Measurements from ENCODE around the gene PLA2G4A.

GRCh38 chr1:187033693-187034390 lies 205.1 kb downstream of the PLA2G4A start:
- TF ChIP-seq GATA2 (IDR thresholded peaks at IDR 0.05; ENCODE audit: low read depth, low read length) (no peak), GATA3 (IDR thresholded peaks at IDR 0.05; ENCODE audit: low read depth, low read length) (no peak)

Data from SH-SY5Y (cell line).